MM.1S (cell line): ENCODE measurements around the gene RHBDD1.

Source experiments
- DNase-seq: peaks from one replicate; pipeline ENCODE4 v3.0.0-alpha.2; 2015
- H2AFZ ChIP-seq: fragments of 300-600 bp; sonication (generic); 2 replicates; pipeline ENCODE4 v1.6.0; 2016; ENCODE audit warnings: antibody characterized with exemption, low read length
- H3F3A ChIP-seq: fragments of 300-600 bp; sonication (generic); 2 replicates; pipeline ENCODE4 v1.6.1; 2016; ENCODE audit warnings: mild to moderate bottlenecking, antibody characterized with exemption, low read length, moderate library complexity, mixed read lengths; ENCODE audit not compliant: insufficient read depth
- H3K27ac ChIP-seq: fragments of 300-600 bp; sonication (generic); 2 replicates; pipeline ENCODE4 v1.5.1; 2016; ENCODE audit warnings: mild to moderate bottlenecking, low read length
- H3K27me3 ChIP-seq: fragments of 300-600 bp; sonication (generic); replicated peaks from 2 replicates; pipeline ENCODE4 v1.6.0; 2016; ENCODE audit warnings: low read length; ENCODE audit not compliant: insufficient read depth
- H3K36me3 ChIP-seq: fragments of 300-600 bp; sonication (generic); replicated peaks from 2 replicates; pipeline ENCODE4 v1.6.1; 2016; ENCODE audit warnings: mild to moderate bottlenecking, low read length, mixed read lengths; ENCODE audit not compliant: insufficient read depth
- H3K4me1 ChIP-seq: fragments of 300-600 bp; sonication (generic); 2 replicates; pipeline ENCODE4 v1.6.1; 2016; ENCODE audit warnings: low read length, mixed read lengths
- H3K4me2 ChIP-seq: fragments of 300-600 bp; sonication (generic); 2 replicates; pipeline ENCODE4 v1.6.0; 2016; ENCODE audit warnings: low read depth, low read length
- H3K4me3 ChIP-seq: fragments of 300-600 bp; sonication (generic); 2 replicates; pipeline ENCODE4 v1.5.1; 2016; ENCODE audit warnings: low read length, mixed read lengths
- H3K79me2 ChIP-seq: fragments of 300-600 bp; sonication (generic); 2 replicates; pipeline ENCODE4 v1.6.1; 2016; ENCODE audit warnings: mixed run types, low read length, mixed read lengths
- H3K9ac ChIP-seq: fragments of 300-600 bp; sonication (generic); 2 replicates; pipeline ENCODE4 v1.6.1; 2016; ENCODE audit warnings: low read length, mixed read lengths
- H3K9me2 ChIP-seq: fragments of 300-600 bp; sonication (generic); replicated peaks from 2 replicates; pipeline ENCODE4 v1.6.1; 2016; ENCODE audit warnings: mild to moderate bottlenecking, low read length, mixed read lengths; ENCODE audit not compliant: insufficient read depth
- H3K9me3 ChIP-seq: fragments of 300-600 bp; sonication (generic); replicated peaks from 2 replicates; pipeline ENCODE4 v1.6.1; 2016; ENCODE audit warnings: mild to moderate bottlenecking, low read length, mixed read lengths; ENCODE audit not compliant: insufficient read depth
- H4K20me1 ChIP-seq: fragments of 300-600 bp; sonication (generic); 2 replicates; pipeline ENCODE4 v1.6.1; 2016; ENCODE audit warnings: mild to moderate bottlenecking, low read length, moderate library complexity, mixed read lengths; ENCODE audit not compliant: insufficient read depth
- EZH2 ChIP-seq: fragments of 300-600 bp; sonication (generic); optimal IDR thresholded peaks from 2 replicates; pipeline ENCODE3; 2017; ENCODE audit warnings: low read depth, mild to moderate bottlenecking, antibody characterized with exemption, low read length, mixed read lengths
- EZH2phosphoT487 ChIP-seq: fragments of 300-600 bp; sonication (generic); IDR thresholded peaks from 2 replicates; pipeline ENCODE4 v1.6.1; 2018; ENCODE audit warnings: antibody characterized with exemption, low read length
- TF ChIP-seq, protein P1 (sequence below): fragments of 300-600 bp; sonication (generic); IDR thresholded peaks from 2 replicates; pipeline ENCODE4 v1.5.1; 2016; ENCODE audit warnings: antibody characterized with exemption, low read length, mixed read lengths

The RHBDD1 gene

DNA sequence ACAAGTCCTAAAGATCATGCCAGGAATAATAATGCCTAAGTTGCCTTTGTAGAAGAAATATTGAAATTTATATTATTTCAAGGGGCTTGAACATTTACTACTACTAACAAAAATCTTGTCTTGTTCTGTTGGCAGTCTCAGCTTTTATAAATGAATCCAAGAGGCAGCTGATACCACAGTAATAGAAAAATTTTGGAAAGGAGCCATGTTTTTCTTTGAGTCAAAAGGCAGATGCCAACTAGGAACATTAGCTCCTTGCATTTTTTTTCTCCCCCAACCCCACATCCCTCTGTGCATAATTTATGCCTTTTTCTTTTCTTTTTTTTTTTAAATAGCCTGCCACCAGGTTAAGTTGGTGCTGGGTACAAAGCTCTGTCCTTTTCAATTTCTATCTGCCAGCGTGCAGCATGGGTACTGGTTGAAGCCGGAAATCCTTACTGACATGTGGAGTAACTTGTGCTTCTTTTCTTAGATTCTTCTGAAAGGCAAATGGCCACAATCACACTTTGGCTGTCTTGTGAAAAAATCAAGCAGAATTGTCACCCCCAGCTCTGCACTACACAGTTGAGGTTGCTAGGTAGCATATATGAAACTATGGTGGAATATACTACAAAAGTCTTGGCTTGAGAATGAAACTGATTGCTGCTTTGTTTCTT, 98.8 kb downstream of the RHBDD1 start:
- Histone ChIP-seq H4K20me1 (no peaks in the 10 kb centered on the region), H3K4me2 (no peak overlapping the region), H3K27ac (no peak overlapping the region), H3F3A (no peaks in the 10 kb centered on the region), H3K79me2 (no peaks in the 10 kb centered on the region; the same call in 1 of the 2 replicates), H3K9me2 (no peaks in the 10 kb centered on the region), H3K4me3 (no peak overlapping the region), H3K4me1 (no peaks in the 10 kb centered on the region), H3K27me3 (no peaks in the 10 kb centered on the region), H3K36me3 (no peaks in the 10 kb centered on the region), H3K9ac (no peak overlapping the region), H3K9me3 (no peaks in the 10 kb centered on the region), H2AFZ (no peak overlapping the region)
- no peak for DNase-seq
- TF ChIP-seq, protein P1, sequence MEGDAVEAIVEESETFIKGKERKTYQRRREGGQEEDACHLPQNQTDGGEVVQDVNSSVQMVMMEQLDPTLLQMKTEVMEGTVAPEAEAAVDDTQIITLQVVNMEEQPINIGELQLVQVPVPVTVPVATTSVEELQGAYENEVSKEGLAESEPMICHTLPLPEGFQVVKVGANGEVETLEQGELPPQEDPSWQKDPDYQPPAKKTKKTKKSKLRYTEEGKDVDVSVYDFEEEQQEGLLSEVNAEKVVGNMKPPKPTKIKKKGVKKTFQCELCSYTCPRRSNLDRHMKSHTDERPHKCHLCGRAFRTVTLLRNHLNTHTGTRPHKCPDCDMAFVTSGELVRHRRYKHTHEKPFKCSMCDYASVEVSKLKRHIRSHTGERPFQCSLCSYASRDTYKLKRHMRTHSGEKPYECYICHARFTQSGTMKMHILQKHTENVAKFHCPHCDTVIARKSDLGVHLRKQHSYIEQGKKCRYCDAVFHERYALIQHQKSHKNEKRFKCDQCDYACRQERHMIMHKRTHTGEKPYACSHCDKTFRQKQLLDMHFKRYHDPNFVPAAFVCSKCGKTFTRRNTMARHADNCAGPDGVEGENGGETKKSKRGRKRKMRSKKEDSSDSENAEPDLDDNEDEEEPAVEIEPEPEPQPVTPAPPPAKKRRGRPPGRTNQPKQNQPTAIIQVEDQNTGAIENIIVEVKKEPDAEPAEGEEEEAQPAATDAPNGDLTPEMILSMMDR, result no peak
- TF ChIP-seq EZH2, result no peak
- no peak for TF ChIP-seq EZH2phosphoT487

DNA sequence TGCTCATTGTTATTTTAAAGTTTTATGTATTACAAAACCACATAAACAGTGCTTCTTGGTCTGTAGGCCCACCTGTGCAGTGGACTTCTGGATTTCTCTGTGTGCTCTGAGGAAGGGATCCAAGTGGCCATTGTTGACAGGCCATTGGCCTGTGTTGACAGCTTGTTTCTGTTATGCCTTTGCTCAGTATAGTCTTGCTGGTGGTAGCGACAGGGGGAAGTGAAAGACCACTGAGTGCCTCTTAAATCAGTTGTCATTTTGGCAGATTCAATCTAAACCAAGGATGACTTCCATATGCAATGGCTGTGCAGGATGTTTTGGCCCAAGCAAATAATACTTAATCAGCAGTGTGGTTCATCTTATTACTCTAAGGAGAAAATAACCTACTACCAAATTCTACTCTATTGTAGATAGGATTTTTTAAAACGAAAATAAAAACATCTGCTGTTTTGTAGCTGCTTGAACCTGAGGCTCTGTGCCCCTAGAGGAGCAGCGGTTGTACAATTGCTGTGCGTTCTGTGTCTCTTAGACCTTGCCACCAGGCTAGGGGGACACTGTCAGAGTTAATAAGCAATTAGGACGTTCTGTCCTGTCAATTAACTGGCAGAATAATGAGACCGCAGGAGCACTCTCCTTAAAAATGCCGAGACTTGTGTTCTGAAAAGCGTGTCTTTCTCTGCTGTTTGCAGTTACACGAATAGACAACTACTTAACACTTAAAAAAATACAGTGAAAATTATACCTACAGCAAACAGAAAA, 108.2 kb downstream of the RHBDD1 start:
- Histone ChIP-seq H3K9me3 (no peaks in the 10 kb centered on the region), H3K4me2 (no peak overlapping the region), H3K27ac (no peak overlapping the region), H3K36me3 (no peaks in the 10 kb centered on the region), H4K20me1 (no peaks in the 10 kb centered on the region), H3K4me1 (no peaks in the 10 kb centered on the region), H3F3A (no peaks in the 10 kb centered on the region), H3K9ac (no peak overlapping the region), H3K27me3 (no peaks in the 10 kb centered on the region), H2AFZ (no peak overlapping the region), H3K9me2 (no peaks in the 10 kb centered on the region), H3K4me3 (no peak overlapping the region), H3K79me2 (no peaks in the 10 kb centered on the region)
- TF ChIP-seq, protein P1, result no peak
- no peak for TF ChIP-seq EZH2
- no peak for TF ChIP-seq EZH2phosphoT487
- DNase-seq, result no peak

DNA sequence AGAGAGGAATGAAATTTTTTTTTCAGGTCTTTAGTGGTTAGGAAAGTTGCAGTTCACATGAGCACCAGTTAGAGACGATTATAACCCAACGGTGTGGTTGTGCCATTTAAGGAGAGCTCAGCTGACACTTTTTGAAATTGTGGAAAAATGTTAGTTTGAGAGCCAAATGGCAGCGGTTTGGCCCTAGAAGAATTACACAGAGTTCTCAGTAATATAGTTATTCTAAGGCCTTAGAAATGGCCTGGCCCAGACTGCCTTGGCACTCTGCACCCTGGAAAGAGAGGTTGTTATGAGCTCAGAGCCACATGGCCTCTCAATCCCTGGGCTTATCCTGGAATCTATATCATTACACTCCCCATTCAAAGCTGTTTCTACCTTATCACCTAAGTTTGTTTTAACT, 117.4 kb downstream of the RHBDD1 start:
- no peaks in the 10 kb centered on the region for H3K9me2 ChIP-seq
- H3K4me2 ChIP-seq, result no peak overlapping the region
- no peaks in the 10 kb centered on the region for H3K9me3 ChIP-seq
- H4K20me1 ChIP-seq, result no peaks in the 10 kb centered on the region
- DNase-seq, result no peak
- no peak overlapping the region for H3K27ac ChIP-seq
- no peaks in the 10 kb centered on the region for H3K4me1 ChIP-seq
- no peaks in the 10 kb centered on the region for H3K27me3 ChIP-seq
- TF ChIP-seq EZH2 (no peak), EZH2phosphoT487 (no peak)
- TF ChIP-seq, protein P1, result no peak
- H2AFZ ChIP-seq, result no peak overlapping the region
- no peak overlapping the region for H3K4me3 ChIP-seq
- H3K36me3 ChIP-seq, result no peaks in the 10 kb centered on the region
- no peaks in the 10 kb centered on the region for H3F3A ChIP-seq
- H3K9ac ChIP-seq, result no peak overlapping the region
- H3K79me2 ChIP-seq, result no peaks in the 10 kb centered on the region
